Stromal cell of bone marrow (primary cell): ENCODE data around the gene CLIP2.
"Not testable (repeated sequence)": the region's sequence is repeated elsewhere in the genome, so short reads cannot be mapped to it uniquely, and the experiment has no call there.

Source experiments
- DNase-seq: peaks from one replicate; pipeline ENCODE4 v3.0.0-alpha.2; 2012; ENCODE audit warnings: low read depth

CLIP2 gene

DNA sequence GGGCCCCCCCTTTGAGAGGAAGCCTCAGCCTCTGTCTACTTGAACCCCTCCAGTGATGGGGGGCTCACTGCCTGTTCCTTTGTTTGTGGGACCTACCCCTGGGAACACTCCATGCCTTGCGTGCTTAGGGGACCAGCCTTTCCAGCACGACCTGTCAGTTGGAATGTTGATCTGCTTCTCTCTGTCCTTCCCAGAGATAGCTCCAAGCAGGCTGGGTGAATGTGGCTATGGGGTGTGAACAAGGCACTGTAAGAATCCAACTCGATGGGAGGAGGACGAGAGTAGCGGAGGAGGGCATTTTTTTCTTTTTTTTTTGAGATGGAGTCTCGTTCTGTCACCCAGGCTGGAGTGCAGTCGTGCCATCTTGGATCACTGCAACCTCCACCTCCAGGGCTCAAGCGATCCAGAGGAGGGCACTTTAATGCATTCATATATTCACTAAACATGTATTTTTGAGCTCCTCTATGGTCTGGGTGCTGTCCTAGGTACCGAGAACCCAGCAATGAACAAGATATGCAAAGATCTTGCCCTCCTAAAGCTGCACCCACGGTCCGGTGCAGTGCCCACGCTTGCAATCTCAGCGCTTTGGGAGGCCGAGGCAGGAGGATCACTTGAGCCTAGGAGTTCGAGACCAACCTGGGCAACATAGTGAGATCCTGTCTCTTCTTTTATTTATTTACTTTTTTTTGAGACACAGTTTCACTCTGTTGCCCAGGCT, 8.5 kb downstream of the CLIP2 start:
- no peak for DNase-seq

DNA sequence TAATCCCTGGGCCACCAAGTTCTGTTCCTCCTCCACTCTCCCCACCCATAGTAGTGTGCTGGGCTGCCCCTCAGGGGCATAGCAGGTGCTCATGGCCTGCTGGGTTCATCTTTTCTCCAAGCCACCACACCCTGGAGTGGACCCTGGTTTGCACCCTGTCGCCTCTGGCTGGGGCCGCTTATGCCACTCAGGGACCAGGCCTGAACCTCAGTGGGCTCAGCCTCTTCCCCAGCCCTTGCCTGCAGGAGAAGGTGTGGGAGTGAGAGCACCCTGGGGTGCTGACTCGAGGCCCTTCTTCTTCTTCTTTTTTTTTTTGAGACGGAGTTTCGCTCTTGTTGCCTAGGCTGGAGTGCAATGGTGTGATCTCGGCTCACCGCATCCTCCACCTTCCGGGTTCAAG, 10.2 kb downstream of the CLIP2 start:
- DNase-seq = no peak

DNA sequence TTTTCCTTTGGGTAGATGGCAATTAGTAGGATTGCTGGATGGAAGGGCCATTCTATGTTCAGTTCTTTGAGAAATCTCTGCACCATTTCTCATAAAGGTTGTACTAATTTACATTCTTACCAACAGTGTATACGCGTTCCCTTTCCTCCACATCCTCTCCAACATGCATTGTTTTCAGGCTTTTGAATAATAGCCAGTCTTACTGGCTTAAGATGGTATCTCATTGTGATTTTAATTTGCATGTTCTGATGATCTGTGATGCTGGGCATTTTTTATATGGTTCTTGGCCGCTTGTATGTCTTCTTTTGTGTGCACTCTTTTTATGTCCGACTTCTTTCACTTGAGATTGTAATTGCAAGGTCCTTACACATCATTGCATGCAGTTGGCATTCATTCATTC, 11.7 kb downstream of the CLIP2 start:
- DNase-seq = no peak

DNA sequence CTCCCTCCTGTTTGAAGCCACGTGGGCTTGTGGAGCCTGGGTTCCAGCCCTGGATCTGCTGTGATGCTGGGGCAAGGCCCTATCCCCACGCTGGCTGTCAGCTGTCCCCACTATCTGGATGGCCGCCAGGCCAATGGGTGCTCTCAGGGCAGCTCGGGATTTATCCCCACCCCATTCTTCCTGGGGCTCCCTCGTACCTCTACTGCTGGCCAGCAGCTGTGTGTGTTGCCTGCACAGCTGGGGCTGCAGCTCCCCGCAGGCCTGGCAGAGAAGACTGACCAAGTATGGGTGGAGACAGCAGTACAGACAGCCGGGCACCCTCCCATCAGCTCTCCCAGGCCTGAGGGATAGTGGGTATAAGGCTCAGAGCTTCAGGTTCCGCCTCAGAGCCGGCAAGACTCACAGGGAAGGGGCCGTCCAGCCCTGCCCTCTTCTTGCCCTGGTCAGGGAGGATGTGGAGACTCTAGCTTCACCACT, 13.6 kb downstream of the CLIP2 start:
- DNase-seq = no peak

DNA sequence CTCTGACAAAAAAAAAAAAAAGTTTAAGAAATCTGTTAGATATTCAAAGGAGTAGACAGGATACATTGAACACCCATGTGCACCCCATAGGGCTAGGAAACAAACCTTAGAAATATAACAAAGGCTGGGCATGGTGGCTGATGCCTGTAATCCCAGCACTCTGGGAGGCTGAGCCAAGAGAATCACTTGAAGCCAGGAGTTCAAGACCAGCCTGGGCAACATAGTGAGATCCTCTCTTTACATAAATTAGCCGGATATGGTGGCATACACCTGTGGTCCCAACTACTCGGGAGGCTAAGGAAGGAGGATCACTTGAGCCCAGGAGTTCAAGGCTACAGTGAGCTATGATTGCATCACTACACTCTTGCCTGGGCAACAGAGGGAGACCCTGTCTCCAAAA, 15.3 kb downstream of the CLIP2 start:
- no peak for DNase-seq

DNA sequence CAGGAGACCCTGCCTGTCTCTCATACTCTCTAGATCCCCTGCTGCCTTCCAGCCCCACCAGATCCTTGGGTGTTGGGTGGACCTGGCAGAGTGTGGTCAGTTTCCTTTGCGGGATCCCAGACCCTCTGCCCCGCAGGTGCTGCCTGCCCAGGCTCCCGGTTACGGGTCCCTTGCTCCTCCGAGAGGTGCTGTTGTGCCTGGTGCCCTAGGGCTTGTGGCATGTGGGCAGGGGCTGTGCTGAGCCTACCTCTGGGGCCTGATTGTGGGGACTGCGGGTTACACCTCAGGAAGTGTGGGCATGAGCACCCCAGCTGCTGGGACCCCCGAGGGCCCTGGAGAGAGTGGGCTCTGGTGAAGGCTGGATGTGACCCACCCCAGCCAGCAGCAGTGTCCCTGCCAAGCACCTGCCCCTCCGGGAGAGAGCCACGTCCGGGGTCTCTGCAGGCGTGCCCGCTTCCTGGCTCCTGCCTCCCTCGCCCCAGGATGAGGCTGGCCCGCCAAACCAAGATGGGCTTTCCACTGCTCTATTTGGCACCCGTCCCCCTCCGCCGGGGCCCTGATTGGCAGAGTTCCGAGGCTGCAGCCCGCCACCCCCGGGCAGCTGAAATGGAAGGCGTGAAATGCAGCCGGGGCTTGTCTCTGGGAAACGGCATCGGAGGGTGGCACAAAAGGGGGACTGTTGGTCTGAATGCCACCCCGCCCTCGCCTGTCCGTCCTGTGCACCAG, 17.0 kb downstream of the CLIP2 start:
- DNase-seq = no peak

DNA sequence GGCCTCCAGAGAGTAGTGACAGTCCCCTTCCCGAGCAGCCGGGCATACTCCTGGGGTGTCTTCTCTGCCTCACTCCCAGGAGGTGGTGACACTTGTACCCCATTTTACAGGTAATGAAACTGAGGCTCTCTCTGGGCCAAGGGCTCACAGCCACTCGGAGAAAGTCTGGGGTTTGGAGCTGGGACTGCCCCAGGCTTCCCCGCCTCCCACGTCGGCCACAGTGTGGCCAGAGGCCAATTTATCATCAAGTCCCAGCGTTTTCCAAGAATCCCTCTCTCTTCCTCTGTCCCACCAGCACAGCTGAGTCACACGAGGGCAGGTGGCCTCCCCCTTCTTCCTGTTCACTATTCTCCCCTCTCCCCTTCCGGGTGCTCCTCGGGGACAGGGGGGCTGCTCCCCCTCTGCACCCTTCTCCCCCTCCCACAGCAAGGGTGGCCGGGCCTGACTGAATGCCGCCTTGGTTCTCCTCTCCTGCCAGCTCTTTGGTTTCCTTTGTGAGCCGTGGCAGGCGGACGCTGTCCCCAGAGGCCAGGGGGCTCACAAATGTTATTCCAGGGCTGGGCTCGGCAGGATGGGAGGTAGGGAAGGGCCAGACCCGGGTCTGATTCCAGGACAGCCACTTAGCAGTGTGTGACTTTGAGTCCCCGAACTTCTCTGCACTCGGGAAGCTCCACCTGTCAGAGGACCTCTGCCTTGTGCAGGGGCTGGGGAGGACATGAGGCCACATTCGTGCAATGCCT, 17.7 kb downstream of the CLIP2 start:
- DNase-seq = peak; percentile 56

DNA sequence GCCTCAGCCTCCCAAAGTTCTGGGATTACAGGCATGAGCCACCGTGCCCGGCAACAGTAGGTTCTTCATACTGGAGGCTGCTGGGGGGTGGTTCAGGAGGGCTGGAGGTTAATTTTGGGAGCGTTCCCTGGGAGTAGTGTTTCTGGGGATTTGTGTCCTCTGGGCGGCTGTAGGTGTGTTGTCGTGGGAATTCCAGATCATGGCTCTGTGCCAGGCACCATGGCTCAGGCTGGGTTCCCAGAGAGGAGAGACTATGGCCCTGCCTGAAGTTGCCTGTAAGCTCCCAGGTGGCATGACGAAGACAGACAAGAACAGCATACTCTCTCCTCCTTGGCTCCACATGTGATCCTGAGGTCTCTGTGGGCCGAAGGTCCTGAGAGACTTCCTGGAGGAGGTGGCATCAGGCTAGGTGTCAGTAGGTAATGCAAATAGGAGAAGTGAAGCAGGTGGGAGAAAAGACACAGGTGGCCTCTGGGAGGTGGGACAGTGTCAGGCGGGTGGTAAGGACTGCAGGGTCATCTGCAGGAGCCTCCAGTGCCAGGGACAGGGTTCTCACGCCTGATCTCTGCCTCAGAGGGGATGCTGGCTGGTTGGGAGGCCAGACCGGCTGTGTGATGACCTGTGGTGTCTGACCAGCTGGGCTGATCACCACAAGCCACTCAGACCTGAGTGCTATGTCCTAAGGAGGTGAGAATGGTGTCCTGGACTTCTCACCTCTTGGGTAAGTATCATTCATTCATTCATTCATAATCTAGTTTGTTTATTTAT, 18.7 kb downstream of the CLIP2 start:
- no peak for DNase-seq

DNA sequence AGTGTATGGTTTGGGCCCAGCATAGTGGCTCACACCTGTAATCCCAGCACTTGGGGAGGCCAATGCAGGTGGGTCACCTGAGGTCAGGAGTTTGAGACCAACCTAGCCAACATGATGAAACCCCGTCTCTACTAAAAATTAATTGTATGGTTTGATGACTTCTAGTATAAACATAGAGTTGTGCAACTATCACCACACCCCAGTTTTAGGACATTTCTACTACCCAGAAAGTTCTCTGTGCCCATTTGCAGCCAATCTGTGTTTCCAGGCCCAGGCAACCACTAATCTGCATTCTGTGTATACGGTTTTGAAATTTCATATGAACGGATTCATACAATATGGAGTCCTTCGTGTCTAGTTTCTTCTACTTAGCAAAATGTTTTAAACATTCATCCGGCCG, 20.0 kb downstream of the CLIP2 start:
- no peak for DNase-seq

DNA sequence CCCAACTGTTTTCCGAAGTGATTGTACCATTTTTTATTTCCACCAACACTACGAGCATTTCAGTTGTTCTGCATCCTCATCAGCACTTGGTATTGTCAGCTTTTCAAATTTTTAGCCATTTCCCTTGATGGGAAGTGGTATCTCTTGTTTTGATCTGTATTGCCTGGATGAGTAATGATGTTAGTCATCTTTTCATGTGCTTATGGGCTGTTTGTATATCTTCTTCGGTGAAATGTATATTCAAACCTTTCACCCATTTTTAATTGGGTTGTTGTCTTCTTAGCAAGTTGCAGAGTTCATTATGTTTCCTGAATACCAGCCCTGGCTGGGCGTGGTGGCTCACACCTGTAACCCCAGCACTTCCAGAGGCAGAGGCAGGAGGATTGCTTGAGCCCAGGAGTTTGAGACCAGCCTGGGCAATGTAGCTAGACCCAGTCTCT, 22.1 kb downstream of the CLIP2 start:
- DNase-seq = no peak

DNA sequence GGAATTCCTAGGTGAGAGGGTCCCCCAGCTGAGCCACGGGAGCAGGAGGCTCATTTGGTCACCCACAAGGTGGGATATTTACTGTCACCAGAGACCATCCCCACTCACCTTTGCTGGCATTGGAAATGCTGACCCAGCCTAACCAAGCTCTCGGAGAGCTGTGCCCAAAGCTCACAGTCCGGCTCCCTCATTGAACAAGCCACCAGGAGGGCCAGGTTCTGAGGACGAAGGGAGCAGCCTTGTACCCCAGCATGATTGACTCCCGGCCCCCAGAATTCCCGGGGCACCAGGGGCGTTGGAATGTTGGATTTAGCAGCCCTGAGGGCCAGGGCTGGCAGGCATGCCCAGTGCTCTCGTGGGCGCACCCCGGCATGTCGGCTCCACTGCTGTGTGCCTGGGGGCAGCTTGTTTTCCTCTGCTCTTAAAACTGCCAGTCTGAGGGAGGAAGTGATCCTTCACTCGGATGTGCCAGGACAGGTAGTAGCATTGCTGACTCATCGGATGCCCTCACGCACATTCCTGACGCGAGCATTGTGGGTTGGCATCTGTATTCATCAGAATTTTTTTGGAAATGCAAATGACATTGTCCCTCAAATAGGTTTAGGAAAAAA, 23.3 kb downstream of the CLIP2 start:
- DNase-seq = no peak

DNA sequence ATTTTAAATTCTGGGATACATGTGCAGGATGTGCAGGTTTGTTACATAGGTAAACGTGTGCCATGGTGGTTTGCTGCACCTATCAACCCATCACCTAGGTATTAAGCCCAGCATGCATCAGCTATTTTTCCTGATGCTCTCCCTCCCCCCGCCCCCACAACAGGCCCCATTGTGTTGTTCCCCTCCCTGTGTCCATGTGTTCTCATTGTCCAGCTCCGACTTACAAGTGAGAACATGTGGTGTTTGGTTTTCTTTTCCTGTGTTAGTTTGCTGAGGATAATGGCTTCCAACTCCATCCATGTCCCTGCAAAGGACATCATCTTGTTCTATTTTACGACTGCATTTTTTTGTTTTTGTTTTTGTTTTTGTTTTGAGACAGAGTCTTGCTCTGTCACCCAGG, 26.7 kb downstream of the CLIP2 start:
- DNase-seq = not testable (repeated sequence)

DNA sequence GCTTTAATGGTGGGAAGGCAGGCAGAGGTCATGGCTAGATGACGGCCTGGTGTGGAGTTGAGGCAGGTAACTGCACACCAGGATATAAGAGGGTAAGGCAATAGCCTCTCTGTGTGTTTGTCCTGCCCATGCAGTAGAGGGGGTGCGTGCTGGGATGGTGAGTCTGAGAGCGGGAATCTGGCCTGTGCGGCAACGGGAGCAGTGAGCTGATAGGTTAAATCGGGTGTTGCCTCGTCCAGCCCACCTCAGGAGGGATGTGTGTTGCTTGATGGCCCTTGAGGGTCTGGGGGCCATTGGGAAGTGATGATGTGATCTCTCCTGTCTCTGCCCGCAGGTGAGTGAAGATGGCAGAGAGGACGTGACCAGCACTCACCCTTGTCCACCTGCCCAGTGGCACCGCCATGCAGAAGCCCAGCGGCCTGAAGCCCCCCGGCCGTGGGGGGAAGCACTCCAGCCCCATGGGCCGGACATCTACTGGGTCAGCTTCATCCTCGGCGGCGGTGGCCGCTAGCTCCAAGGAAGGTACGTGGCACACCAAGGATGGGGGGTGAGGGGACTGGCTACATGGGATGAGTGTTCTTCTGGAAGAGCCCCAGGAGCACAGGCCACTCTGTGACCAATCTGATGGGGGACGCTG, 28.1 kb downstream of the CLIP2 start:
- DNase-seq = no peak

DNA sequence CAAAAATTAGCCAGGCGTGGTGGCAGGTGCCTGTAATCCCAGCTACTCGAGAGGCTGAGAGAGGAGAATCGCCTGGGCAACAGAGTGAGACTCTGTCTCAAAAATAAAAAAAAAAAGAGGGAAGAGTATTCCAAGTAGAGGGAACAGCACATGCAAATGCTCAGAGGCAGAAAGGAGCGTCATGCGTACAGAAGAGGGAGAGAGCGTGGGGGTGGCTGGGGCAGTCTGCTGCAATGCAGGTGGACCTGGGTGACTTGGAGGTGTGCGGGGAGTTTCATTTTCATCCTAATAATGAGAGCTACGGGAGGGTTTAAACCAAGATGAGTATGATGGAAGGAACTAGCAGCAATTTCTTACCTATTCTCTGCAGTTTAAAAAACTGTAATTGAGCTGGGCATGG, 28.8 kb downstream of the CLIP2 start:
- no peak for DNase-seq

DNA sequence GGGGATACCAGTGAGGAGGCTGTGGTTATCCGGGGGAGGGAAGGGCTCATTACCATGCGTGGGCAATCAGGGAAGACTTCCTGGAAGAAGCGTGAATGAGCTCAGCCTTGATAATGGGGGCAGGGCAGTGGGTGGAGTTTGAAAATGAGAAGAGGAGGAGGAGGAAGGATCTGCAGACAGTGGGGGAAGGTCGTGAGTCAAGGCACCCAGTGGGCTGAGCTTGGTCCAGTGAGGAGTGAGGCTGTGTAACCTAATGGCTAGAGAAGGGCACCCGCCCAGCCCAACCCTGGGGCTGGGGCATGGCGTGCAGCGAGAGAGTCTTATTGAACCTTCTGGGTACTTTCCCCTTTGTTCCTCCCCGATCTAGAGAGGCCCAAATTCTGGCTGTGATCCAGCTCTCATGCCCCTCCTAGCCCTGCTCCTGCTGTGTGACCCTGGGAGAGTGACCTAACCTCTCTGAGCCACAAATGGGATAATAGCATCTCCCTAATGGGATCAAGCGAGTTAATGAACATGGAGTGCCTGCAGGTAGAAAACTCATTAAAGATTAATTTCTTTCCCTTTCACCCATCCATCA, 31.5 kb downstream of the CLIP2 start:
- DNase-seq = no peak

DNA sequence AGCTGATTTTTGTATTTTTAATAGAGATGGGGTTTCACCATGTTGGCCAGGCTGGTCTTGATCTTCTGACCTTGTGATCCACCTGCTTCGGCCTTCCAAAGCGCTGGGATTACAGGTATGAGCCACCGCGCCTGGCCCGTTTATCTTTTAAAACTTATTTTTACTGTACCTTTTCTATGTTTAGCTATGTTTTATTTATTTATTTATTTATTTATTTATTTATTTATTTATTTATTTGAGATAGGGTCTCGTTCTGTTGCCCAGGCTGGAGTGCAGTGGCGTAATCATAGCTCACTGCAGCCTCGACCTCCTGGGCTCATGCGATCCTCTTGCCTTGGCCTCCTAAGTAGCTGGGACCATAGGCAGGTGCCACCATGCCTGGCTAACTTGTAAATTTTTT, 33.7 kb downstream of the CLIP2 start:
- not testable (repeated sequence) for DNase-seq

DNA sequence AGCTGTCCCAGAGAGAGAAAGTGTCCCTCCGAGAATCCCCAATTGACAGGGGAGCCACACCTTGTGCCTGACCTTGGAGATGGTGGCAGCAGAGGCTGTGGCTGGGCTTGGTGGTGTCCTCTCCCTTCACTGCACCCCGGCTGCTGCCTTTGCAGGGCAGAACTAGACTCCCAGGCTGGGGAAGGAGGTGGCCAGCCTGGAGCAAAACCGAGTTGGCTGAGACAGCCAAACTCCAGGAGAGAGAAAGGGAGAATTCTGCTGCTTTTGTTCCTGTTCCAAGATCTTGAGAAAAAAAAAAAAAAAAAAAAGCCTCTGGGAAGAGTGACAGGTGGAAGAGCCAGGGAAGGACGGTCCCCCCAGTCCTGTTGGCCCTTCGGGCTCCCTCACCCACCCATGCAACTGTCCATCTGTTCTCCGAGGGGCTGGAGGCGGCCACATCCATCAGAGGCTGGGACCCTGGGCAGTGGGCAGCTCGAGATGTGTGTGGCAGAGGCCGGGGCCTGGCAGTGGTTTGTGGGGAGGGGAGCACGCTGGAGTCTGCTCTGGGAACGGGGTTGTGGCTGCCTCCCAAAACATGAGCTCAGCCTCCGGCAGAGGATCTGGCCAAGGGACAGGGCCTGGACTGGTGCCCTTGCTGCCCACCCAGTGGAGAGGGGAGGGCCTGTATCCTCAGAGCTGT, 35.5 kb downstream of the CLIP2 start:
- DNase-seq = no peak

DNA sequence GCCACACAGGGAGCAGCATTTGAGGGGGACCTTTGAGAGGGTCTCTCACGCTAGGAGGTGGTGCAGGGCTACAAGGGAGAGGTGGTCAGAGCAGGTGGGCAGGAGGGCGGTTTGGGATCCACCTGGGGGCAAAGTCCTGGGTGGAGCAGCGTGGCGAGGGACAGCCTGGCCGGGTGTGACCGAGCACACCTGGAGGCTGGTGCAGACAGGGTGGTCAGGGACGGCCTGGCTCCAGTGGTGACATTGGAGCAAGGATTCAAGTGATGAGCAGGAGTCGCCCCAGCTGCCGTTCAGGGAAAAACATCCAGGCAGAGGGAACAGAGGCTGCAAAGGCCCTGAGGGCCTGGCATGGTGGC, 36.0 kb downstream of the CLIP2 start:
- no peak for DNase-seq

DNA sequence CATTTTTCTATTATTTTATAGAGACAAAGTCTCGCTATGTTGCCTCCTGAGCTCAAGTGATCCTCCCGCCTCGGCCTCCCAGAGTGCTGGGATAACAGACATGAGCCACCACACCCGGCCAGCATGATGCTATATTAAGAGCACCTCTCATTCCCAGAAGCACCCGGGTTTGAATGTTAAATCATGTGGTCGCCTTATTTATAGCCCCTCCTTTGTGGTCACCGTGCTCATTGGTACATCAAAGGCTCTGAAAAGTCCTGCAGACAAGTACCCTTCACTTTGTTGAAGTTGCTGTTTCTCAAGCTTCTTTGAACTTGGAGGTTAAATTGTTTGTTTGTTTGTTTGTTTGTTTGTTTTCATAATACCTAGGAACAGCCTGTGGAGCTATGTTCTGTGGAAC, 40.0 kb downstream of the CLIP2 start:
- no peak for DNase-seq
